SK-N-SH treated with all-trans-retinoic acid at 6 μM for 48 hours (cell line): ENCODE results near the gene SH3BP4.

Source experiments
- ARNTL ChIP-seq: fragments of 450-650 bp; formaldehyde crosslinking; IDR thresholded peaks from 2 replicates; pipeline ENCODE4 v1.5.0; 2020; ENCODE audit warnings: low read depth, mild to moderate bottlenecking, moderate library complexity, borderline replicate concordance
- CREB5 ChIP-seq: fragments of 250-450 bp; sonication (Bioruptor Pico); IDR thresholded peaks from 2 replicates; pipeline ENCODE4 v1.5.1; 2020; ENCODE audit warnings: low read depth, mild to moderate bottlenecking, moderate library complexity
- CSDC2 ChIP-seq: fragments of 250-450 bp; sonication (Bioruptor Pico); IDR thresholded peaks from 2 replicates; pipeline ENCODE4 v1.5.0; 2020; ENCODE audit warnings: mild to moderate bottlenecking, moderate library complexity
- CSRNP3 ChIP-seq: fragments of 250-450 bp; sonication (Bioruptor Pico); IDR thresholded peaks from 2 replicates; pipeline ENCODE4 v1.5.1; 2021; ENCODE audit warnings: mild to moderate bottlenecking, moderate library complexity
- GLIS3 ChIP-seq: fragments of 250-450 bp; sonication (Bioruptor Pico); IDR thresholded peaks from 2 replicates; pipeline ENCODE4 v1.5.0; 2020; ENCODE audit warnings: mild to moderate bottlenecking, moderate library complexity
- PATZ1 ChIP-seq: fragments of 250-450 bp; sonication (Bioruptor Pico); IDR thresholded peaks from 2 replicates; pipeline ENCODE4 v1.8.0; 2020; ENCODE audit warnings: mild to moderate bottlenecking, moderate library complexity, borderline replicate concordance
- SNAI2 ChIP-seq: fragments of 250-450 bp; sonication (Bioruptor Pico); IDR thresholded peaks from 2 replicates; pipeline ENCODE4 v1.5.0; 2020; ENCODE audit warnings: mild to moderate bottlenecking, moderate library complexity
- TCF4 ChIP-seq: fragments of 250-450 bp; sonication (Bioruptor Pico); IDR thresholded peaks from 2 replicates; pipeline ENCODE4 v1.8.0; 2021; ENCODE audit warnings: mild to moderate bottlenecking, moderate library complexity, borderline replicate concordance
- ZC3H10 ChIP-seq: fragments of 250-450 bp; sonication (Bioruptor Pico); IDR thresholded peaks from 2 replicates; pipeline ENCODE4 v1.5.1; 2021; ENCODE audit warnings: mild to moderate bottlenecking, moderate library complexity
- ZFP3 ChIP-seq: fragments of 250-450 bp; sonication (Bioruptor Pico); IDR thresholded peaks from 2 replicates; pipeline ENCODE4 v1.5.0; 2020; ENCODE audit warnings: mild to moderate bottlenecking, moderate library complexity
- ZFP30 ChIP-seq: fragments of 450-650 bp; formaldehyde crosslinking; IDR thresholded peaks from 2 replicates; pipeline ENCODE4 v1.5.0; 2022; ENCODE audit warnings: mild to moderate bottlenecking, moderate library complexity
- ZNF565 ChIP-seq: fragments of 450-650 bp; formaldehyde crosslinking; conservative IDR thresholded peaks from 2 replicates; pipeline ENCODE4 v1.5.0; 2020; ENCODE audit warnings: low read depth, mild to moderate bottlenecking, moderate library complexity
- ZNF70 ChIP-seq: fragments of 450-650 bp; formaldehyde crosslinking; IDR thresholded peaks from 2 replicates; pipeline ENCODE4 v1.5.0; 2020; ENCODE audit warnings: mild to moderate bottlenecking, moderate library complexity

- TF ChIP-seq CREB5 (CRISPR knock-in tag) (no peak), ZC3H10 (CRISPR knock-in tag) (no peak), PATZ1 (CRISPR knock-in tag) (no peak), CSDC2 (CRISPR knock-in tag) (no peak), TCF4 (CRISPR knock-in tag) (no peak), CSRNP3 (CRISPR knock-in tag) (no peak), ARNTL (CRISPR knock-in tag) (no peak), GLIS3 (CRISPR knock-in tag) (no peak), ZNF70 (CRISPR knock-in tag) (no peak), ZNF565 (no peak), SNAI2 (CRISPR knock-in tag) (no peak), ZFP30 (CRISPR knock-in tag) (no peak), ZFP3 (CRISPR knock-in tag) (no peak)
Observed at GRCh38 chr2:234929002-234929401, 22.8 kb upstream of the SH3BP4 start.
